ENCODE results near the gene ACOT7.

GRCh38 chr1:6322161-6322560 lies 71.4 kb downstream of the ACOT7 start:
- TF ChIP-seq CTCF (IDR thresholded peaks at IDR 0.05; ENCODE audit: poor library complexity) (no peak), EZH2phosphoT487 (IDR thresholded peaks at IDR 0.05; ENCODE audit: low read depth, severe bottlenecking, unreplicated experiment) (no peak), EZH2 (IDR thresholded peaks at IDR 0.05; ENCODE audit: borderline replicate concordance) (no peak)
